ENCODE data around the gene PKP3. TPM values are rescaled to one million over a fixed set of nuclear protein-coding genes. Genes with fewer than 3 reads are reported as not detected.
A peak's percentile ranks its signal among the peaks of the same experiment; 100 is the strongest.

Gene PKP3
- total RNA-seq, 1 experiment from 2014 or later: 0.84 TPM

DNA sequence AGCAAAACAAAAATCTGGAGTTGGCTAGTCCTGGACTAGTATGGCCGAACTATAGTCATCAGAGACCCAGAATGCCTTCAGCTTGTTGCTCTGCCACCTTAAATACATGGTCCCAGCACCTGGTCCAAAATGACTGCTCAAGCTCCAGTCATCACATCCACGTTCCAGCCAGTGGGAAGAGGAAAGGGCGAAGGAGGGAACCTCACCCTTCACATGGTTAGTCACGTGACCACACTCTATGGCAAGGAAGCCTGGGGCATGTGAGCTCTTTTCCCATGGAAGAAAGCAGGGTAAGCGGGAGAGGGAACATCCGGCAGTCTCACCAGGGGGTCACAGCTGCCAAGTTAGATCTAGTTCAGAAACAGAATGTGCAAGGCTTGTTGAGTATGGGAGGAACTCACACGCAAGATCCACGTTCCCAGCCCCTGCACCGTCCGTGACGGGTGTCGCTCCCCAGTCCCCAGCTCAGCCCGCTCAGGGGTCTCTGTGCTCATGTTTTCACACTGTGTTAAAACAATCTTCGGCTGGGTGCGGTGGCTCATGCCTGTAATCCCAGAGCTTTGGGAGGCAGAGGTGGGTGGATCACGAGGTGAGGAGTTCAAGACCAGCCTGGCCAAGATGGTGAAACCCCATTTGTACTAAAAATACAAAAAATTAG lies 49.7 kb downstream of the PKP3 start:
- peak; percentile 62 for DNase-seq (ENCODE audit: low read depth)

DNA sequence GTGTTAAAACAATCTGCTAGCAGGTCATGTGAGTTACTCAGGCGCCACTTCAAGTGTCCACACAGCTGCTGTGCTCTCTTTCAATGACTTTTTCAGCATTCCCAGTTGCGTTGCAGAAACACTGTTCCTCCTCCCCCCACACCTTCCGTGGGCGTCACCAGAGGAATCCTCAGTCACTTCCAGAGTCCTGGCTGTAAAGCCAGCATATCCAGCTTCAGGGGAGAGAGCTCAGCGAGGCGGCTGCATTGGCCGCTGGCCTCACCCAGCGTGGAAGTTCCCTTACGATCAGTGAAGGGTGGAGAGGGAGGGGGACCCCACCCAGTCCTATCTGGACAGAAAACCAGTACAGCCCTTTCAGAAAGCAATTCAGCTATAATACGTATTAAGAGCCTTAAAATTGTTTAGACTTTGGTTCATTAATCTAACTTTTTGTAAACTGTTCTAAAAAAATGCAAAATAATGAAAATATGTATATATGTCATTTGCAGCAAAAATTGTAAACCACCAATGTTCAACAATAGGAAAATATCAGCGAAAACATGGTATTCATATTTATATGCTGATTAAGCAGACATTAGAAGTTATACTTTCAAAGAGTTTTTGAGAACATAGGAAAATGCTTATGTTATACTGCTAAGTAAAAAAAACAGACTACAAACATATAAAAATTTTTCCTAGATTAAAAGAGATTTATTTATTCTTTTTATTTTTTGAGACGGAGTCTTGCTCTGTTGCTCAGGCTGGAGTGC lies 50.6 kb downstream of the PKP3 start:
- peak; percentile 33 for DNase-seq (ENCODE audit: low read depth)

DNA sequence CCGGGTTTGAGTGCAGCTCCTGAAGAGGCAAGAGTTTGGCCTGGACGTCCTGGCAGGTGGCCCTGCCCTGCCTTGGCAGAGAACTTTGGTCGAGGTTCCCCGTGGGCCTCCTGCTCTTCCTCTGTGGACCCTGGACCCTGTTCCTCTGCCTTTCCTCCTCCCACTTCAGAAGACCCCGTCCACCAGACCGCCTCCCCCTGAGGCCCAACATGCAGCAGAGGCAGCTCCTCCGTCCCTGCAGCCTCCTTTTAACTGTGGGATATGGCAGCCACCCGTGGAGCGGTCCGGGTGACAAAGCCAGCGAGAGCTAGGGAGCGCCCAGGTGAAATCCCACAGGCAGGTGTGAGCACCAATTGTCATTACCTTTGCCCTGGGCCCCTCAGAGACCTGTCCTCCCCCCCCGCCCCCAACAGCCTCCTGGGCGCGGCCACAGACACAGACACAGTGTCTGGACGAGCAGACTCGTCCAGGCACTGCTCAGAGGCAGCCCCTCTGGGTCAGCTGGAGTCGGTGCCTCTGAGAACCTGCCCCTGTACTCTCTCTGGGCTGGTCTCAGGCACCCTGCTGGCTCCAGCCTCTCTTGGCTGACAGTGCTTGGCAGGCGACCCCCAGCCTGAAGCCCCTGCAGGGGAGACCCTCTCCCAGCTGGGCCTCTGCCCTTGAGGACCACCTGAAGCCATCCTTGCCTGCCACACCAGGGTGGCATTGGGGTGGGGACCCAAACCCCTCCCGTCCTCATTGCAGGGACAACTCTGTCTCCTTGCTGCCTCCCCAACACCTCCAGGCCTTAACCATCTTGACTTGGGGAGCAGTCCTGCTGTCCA lies 52.0 kb downstream of the PKP3 start:
- no peak for DNase-seq (ENCODE audit: low read depth)

DNA sequence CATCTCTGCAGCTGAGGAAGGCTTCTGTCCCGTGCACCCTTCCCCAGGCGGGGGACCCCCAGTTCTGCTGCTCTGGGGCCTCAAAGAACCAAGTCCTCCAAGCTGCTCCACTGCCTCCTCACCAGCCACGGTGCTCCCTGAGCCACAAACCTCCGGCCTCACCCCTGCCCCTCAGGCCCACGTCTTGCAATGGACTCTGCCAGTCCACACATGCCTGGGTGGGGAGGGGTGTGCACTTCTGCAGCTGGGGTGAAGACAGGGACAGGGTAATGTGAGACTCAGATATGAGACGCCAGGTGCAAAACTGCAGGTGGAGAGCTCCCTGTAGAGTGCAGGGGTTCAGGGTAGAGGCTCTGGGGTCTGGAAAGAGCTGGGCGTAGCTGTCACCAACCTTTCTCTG lies 52.9 kb downstream of the PKP3 start:
- DNase-seq (ENCODE audit: low read depth): no peak

DNA sequence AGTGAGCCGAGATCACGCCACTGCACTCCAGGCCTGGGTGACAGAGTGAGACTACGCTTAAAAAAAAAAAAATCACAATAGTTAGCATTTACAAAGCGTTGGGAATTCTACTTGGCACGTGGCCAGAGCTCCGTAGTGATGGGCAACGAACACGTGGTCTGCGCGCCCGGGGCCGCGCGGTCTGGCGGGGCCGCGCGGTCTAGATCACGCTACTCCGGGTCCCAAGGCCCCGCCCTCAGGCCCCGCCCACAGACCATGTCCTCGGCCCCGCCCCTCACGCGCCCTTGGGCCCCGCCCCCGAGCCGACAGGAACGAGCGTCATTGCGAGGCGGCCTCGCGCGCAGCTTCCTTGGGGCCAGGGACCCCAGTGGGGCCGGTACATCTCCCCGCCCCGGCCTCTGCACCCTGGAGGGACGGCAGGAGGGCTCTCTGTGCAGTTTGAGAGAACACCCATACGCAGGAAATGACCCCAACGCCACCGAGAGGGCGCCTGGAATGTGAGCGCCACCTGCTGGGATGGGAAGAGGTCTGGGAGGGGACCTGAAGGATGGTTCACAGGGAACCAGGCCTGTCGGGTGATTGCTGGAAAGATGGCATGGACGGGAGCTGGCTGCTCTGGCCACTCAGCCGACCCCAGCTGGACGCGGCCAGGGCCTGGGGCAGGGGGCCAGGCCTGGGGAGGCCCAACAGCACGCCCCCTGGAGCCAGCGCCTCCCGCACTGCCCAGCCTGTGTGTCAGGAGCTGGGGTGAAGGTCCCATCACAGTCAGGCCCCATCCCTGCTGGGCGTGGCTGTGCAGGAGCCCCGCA lies 54.1 kb downstream of the PKP3 start:
- peak; percentile 82 for DNase-seq (ENCODE audit: low read depth)

DNA sequence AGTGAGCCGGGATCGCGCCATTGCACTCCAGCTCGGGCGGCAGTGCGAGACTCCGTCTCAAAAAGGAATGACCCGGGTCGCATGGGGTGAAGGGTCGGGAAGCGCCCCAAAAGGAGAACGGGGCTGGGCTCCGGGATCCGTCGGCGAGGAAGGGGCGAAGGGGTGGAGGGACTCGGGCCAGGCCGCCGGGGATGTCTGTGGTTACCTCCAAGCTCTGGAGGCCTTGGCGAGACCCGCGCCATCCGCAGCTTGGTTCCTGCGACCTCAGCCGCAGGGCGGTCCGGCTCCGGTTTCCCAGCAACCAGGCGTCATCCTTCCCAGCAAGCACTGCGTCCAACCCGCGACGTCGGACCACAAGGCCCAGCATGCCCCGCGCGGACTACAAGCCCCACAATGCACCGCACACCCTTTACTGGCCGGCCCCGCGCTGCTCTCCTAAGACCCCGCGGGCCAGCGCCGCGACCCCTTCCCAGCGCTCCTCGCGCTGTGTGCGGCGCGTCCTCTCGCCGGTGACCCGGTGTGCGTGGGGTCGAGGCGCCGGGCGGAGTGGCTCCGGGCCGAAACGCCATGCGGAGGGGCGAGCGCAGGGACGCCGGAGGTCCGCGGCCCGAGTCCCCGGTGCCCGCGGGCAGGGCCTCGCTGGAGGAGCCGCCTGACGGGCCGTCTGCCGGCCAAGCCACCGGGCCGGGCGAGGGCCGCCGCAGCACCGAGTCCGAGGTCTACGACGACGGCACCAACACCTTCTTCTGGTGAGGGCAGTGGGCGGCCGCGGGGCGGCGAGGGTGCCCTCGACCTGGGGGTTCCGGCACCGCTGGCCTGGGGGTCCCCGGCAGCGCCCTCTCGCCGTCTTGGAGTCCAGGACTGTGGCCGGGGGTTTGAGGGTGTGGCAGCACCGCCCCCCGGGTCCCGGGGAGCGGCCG lies 56.1 kb downstream of the PKP3 start, which contains the start of gene PTDSS2:
Gene PTDSS2, plus strand, starts transcription at position 391 of the 920 bp plus-strand sequence. Its CDS starts 177 bp downstream, at position 568.
- DNase-seq (ENCODE audit: low read depth): peak; percentile 92

DNA sequence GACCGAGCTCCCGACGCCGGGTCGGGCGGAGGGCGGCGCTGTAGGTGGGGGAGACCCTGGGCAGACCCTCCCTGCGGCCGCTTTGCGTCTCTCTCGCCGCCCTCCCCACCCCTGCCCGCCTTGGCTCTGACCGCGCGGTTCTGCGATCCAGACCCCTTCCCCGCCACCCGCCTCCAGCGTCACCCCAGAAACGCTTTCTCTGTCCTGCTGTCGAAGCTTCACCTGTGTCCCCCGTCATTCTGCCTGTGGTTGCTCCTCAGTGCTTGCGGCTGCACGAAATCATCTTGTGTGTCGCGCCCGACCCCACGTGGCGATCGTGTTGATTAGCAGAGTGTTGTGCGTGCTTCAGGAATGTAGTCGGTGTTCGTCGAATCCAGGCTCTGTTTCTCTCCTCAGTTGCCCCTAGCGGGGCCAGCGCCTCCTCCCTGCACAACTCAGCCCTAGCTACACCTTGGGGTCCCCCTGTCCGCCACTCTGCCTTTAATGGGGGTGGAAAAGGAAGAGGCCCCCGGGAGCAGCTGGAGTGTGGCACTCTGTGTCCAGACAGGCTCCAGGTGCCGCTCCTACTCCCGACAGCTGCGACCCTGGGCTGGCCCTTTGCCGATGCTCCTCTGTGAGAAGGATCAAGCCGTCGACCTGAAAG lies 56.9 kb downstream of the PKP3 start:
- DNase-seq (ENCODE audit: low read depth): peak; percentile 67

DNA sequence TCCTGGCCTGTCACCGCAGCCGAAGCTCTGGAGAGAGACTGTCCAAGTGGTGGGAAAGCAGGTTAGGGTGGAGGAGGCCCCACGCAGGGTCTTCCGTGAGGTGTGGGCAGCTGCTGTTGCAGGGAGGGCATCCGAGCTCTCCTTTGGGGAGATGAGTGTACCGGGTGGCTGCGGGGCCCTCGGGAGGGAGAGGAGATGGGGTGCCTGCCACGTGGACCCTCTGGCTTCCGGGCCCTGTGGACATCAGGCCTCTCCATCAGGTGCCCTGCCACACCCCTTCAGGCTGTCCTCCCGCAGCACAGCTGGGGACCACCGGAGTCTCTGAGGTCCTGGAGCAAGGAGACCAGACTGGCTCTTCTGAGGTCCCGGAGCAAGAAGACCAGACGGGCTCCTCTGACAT lies 57.7 kb downstream of the PKP3 start:
- no peak for DNase-seq (ENCODE audit: low read depth)

DNA sequence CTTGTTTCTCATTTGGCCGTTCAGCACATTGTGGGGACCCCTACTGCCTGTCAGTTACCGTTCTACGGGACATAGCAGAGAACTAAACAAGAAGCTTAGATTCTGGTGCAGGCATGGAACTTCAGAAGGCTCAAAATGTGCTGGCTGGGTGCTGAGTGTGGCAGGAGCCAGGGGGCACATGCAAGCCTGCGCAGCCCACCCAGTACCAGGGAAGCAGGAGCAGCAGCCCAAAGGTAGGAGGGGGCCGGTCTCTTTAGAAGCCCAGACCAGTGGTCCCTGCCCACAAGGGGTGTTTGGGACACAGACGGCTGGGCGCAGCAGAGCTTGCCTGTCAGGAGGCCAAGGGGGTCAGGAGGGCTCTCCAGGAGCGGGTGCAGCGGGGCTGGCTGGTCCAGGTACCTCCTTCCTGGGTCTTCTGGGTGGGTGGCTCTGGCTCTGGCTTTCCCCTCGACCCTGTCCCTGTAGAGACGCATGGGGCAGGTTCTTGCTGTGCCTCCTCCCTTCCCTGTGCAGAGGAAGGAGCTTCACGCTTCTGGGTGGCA lies 58.3 kb downstream of the PKP3 start:
- no peak for DNase-seq (ENCODE audit: low read depth)

DNA sequence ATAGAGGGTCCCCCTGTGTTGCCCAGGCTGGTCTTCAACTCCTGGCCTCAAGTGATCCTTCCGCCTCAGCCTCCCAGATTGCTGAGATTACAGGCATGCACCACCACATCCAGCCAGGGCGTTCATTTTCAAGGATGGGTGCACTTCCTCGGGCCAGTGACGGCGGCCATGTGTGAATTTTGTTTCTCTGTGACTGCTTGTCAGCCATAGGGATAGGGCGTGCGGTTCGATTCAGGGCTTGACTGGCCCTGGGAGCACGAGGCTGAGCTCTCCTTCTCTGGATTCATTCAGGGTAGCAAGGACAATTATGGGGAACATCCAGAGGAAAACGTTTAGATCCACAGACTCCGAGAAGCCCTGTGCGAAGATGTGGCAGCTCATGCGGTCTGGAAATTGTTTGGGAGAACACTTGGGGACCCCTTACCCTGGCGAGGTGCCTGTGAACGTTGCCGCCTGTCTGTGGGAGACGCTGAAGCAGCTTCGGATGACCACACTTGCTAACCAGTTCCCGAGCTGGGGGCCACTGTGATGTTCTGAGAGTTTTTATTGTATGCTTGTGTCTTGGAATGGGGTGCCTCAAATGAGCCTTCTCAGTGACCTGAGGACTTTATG lies 59.0 kb downstream of the PKP3 start:
- no peak for DNase-seq (ENCODE audit: low read depth)

DNA sequence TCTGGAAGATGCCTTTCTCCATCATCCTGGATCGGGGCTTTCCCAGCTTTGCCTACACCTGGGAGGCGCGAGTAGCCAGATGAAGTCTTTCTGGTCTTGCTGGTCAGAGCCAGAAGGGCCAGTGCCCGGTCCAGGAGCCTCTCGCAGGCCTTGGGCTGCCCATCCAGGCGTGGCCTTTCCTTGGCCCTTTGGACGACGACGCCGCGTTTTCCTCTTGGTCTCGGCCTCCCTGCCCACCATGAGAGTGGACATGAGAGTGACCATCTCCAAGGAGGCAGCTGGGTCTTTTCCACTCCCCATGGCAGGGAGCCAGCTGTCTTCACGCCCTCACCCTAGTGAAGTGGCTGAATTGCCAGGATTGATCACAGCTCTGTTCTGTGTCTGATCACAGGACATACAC lies 59.6 kb downstream of the PKP3 start:
- no peak for DNase-seq (ENCODE audit: low read depth)

DNA sequence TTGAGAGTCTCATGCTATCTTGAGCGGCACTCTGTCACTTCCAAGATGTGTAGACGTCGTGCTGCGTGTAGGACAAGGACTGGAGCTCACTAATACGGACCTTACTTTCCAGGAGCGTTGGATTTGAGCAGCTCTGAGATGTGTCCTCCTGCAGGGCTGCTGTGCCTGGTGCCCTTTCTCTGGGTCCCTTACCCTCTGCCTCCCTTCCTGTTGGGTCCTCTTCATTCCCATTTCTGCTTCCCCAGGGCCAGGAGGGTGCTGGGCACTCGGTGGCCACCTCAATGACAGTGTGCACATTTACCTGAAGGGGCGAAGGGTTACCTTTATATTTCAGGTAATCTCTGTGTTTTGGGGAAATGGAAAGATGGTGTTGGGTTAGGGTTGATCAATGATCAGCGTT lies 60.0 kb downstream of the PKP3 start:
- DNase-seq (ENCODE audit: low read depth): no peak

Other genes starting within 250 kb of the PKP3 start
- not detected in 2 replicates for gene SCGB1C1, start 201.1 kb upstream of the PKP3 start, total RNA-seq (2014; rRNA removed; shearing (Covaris generic))
- 9.6 and 10.3 TPM in 2 replicates for gene BET1L, start 186.8 kb upstream of the PKP3 start, total RNA-seq (2014; rRNA removed; shearing (Covaris generic))
- gene RIC8A, start 186.5 kb upstream of the PKP3 start, total RNA-seq (2014; rRNA removed; shearing (Covaris generic)): 75.5 and 91.3 TPM in 2 replicates
- gene SIRT3, start 157.9 kb upstream of the PKP3 start, total RNA-seq (2014; rRNA removed; shearing (Covaris generic)): 7.0 and 7.6 TPM in 2 replicates
- gene PSMD13, start 157.2 kb upstream of the PKP3 start, total RNA-seq (2014; rRNA removed; shearing (Covaris generic)): 136 and 173 TPM in 2 replicates
- gene NLRP6, start 115.8 kb upstream of the PKP3 start, total RNA-seq (2014; rRNA removed; shearing (Covaris generic)): not detected in 2 replicates
- 1.3 and 1.6 TPM in 2 replicates for gene PGGHG, start 105.1 kb upstream of the PKP3 start, total RNA-seq (2014; rRNA removed; shearing (Covaris generic))
- not detected in 2 replicates for gene IFITM5, start 94.7 kb upstream of the PKP3 start, total RNA-seq (2014; rRNA removed; shearing (Covaris generic))
- 28.0 and 30.6 TPM in 2 replicates for gene IFITM2, start 86.4 kb upstream of the PKP3 start, total RNA-seq (2014; rRNA removed; shearing (Covaris generic))
- 13.6 and 14.3 TPM in 2 replicates for gene IFITM1, start 80.2 kb upstream of the PKP3 start, total RNA-seq (2014; rRNA removed; shearing (Covaris generic))
- gene IFITM3, start 73.3 kb upstream of the PKP3 start, total RNA-seq (2014; rRNA removed; shearing (Covaris generic)): 102 and 111 TPM in 2 replicates
- not detected in 2 replicates for gene B4GALNT4, start 24.7 kb upstream of the PKP3 start, total RNA-seq (2014; rRNA removed; shearing (Covaris generic))
- 14.3 and 19.2 TPM in 2 replicates for gene SIGIRR, start 20.8 kb downstream of the PKP3 start, total RNA-seq (2014; rRNA removed; shearing (Covaris generic))
- gene ANO9, start 47.8 kb downstream of the PKP3 start, total RNA-seq (2014; rRNA removed; shearing (Covaris generic)): not detected in 2 replicates
- 13.2 and 16.8 TPM in 2 replicates for gene PTDSS2, start 56.1 kb downstream of the PKP3 start, total RNA-seq (2014; rRNA removed; shearing (Covaris generic))
- gene RNH1, start 113.0 kb downstream of the PKP3 start, total RNA-seq (2014; rRNA removed; shearing (Covaris generic)): 147 and 167 TPM in 2 replicates
- 65.8 and 81.1 TPM in 2 replicates for gene HRAS, start 141.4 kb downstream of the PKP3 start, total RNA-seq (2014; rRNA removed; shearing (Covaris generic))
- 0.29 TPM in 1 of 2 replicates, not detected in the other for gene LRRC56, start 143.3 kb downstream of the PKP3 start, total RNA-seq (2014; rRNA removed; shearing (Covaris generic))
- 0.24 and 0.29 TPM in 2 replicates for gene LMNTD2, start 166.5 kb downstream of the PKP3 start, total RNA-seq (2014; rRNA removed; shearing (Covaris generic))
- 7.4 and 16.4 TPM in 2 replicates for gene RASSF7, start 166.8 kb downstream of the PKP3 start, total RNA-seq (2014; rRNA removed; shearing (Covaris generic))
- gene PHRF1, start 182.3 kb downstream of the PKP3 start, total RNA-seq (2014; rRNA removed; shearing (Covaris generic)): 12.5 and 14.8 TPM in 2 replicates
- 4.7 and 5.1 TPM in 2 replicates for gene IRF7, start 221.7 kb downstream of the PKP3 start, total RNA-seq (2014; rRNA removed; shearing (Covaris generic))
- gene CDHR5, start 230.7 kb downstream of the PKP3 start, total RNA-seq (2014; rRNA removed; shearing (Covaris generic)): not detected in 2 replicates
- not detected in 2 replicates for gene SCT, start 233.0 kb downstream of the PKP3 start, total RNA-seq (2014; rRNA removed; shearing (Covaris generic))
- gene DRD4, start 243.1 kb downstream of the PKP3 start, total RNA-seq (2014; rRNA removed; shearing (Covaris generic)): not detected in 2 replicates

All from RPMI7951 (cell line).